Skin epidermis (tissue), 12 donors: ENCODE measurements around the gene ADAMTS3.

Experiments
- H3K27ac ChIP-seq, 21 experiments: fragments of 200-600 bp; sonication (generic) in 11 of 21; one replicate each; pipeline ENCODE4 v1.5.0; 2020; ENCODE audit warnings: mild to moderate bottlenecking in 3 of 21, inconsistent platforms in 2 of 21, moderate library complexity in 2 of 21
- H3K4me3 ChIP-seq, 7 experiments: fragments of 200-600 bp; sonication (generic) in 2 of 7; one replicate each; pipeline ENCODE4 v1.5.0; 2020; ENCODE audit warnings: inconsistent platforms in 2 of 7, mild to moderate bottlenecking in 2 of 7, moderate library complexity in 1 of 7

ADAMTS3 gene

DNA sequence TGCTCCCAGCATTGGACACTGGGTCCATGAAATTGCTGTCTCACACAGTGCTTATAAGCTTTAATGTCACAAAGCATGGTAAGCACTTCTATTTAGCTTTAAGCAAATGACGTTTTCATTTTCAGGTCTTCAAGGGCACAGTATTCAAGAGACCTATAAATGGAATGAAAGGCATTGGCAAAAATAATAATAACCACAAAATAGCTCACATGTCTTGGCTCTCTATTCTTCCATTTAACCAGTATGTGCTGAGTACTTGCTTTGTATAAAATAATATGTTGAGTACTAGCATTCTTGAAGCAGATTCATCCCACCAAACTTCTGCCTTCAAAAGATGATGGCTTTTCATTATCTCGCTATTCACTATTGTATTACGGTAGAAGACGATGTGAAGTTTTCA lies 203.0 kb downstream of the ADAMTS3 start:
- H3K27ac ChIP-seq = peak overlapping the region in 1 of 21 experiments; percentile 14
- H3K4me3 ChIP-seq = no peak overlapping the region

GRCh38 chr4:72365016-72365415 lies 204.0 kb downstream of the ADAMTS3 start:
- H3K4me3 ChIP-seq = no peak overlapping the region
- no peak overlapping the region for H3K27ac ChIP-seq

- Histone ChIP-seq H3K4me3 (no peak overlapping the region), H3K27ac (no peak overlapping the region)
These were observed 208.9 kb downstream of the ADAMTS3 start for GRCh38 chr4:72360075-72360474.

GRCh38 chr4:72358483-72358882 lies 210.5 kb downstream of the ADAMTS3 start:
- Histone ChIP-seq H3K27ac (no peak overlapping the region), H3K4me3 (no peak overlapping the region)

DNA sequence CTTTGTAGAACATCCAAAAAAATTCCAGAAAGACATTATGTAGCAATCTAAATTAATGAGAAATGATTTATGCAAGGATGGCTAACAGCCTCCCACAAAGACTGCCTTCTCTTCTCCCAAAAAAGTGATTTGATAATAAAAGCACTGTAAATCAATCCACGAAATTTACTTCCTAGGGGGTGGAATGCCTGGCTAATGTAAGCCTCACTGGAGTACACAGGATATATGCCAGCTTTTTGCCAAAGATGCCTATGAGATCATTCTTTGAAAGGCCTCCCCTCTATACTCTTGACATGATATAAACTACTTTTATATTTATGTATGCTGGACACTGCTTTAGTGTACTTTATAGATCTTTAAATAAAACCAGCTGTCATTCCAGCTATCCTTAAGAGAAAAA lies 211.1 kb downstream of the ADAMTS3 start:
- no peak overlapping the region for H3K4me3 ChIP-seq
- no peak overlapping the region for H3K27ac ChIP-seq

- Histone ChIP-seq H3K27ac (no peak overlapping the region), H3K4me3 (no peak overlapping the region)
These were observed 216.3 kb downstream of the ADAMTS3 start for GRCh38 chr4:72352711-72353110.

DNA sequence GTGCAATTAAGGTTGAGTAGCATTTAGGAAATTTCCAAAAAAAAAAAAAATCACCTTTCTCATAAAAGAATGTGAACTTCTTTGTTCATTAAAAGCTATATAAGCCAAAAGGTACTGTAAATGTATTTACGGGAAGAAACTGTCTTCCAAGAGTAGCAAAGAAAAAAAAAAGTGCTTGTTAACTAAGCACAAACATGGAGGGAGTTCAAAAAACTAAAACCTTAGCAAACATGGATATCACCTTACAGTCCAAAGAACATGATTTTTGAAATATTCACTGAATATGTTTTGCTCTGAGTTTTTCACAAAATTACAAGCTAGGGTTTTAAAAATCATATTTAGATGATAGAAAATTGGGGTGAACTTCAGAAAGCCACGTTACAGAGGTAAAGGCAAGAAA lies 217.5 kb downstream of the ADAMTS3 start:
- no peak overlapping the region for H3K27ac ChIP-seq
- H3K4me3 ChIP-seq = no peak overlapping the region

GRCh38 chr4:72348701-72349100 lies 220.3 kb downstream of the ADAMTS3 start:
- Histone ChIP-seq H3K27ac (no peak overlapping the region), H3K4me3 (no peak overlapping the region)

- no peak overlapping the region for H3K4me3 ChIP-seq
- no peak overlapping the region for H3K27ac ChIP-seq
These were observed 224.6 kb downstream of the ADAMTS3 start for GRCh38 chr4:72344418-72344817.

DNA sequence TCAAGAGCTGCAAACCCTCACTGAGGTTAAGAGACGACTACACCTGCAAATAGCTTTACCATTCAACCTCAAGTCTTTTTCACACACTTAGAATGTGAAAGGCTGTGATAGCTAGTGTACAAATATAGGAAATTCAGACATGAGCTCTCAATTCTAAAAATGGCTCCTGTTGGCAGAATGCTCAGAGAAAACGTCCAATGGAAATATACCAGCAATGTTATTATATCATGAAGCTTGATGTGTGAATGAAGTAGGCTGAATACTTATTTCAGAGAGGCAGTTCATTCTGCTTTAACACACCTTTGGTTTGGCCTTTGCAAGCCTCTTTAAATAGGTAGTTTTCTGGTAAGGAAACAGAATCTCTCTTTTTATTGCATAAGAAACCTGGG lies 227.6 kb downstream of the ADAMTS3 start:
- Histone ChIP-seq H3K27ac (no peak overlapping the region), H3K4me3 (no peak overlapping the region)

- no peak overlapping the region for H3K27ac ChIP-seq
- no peak overlapping the region for H3K4me3 ChIP-seq
These were observed 228.1 kb downstream of the ADAMTS3 start for GRCh38 chr4:72340803-72341431.

- no peak overlapping the region for H3K27ac ChIP-seq
- H3K4me3 ChIP-seq = no peak overlapping the region
These were observed 231.0 kb downstream of the ADAMTS3 start for GRCh38 chr4:72338060-72338459.

GRCh38 chr4:72330381-72330780 lies 238.6 kb downstream of the ADAMTS3 start:
- H3K4me3 ChIP-seq = no peak overlapping the region
- no peak overlapping the region for H3K27ac ChIP-seq

DNA sequence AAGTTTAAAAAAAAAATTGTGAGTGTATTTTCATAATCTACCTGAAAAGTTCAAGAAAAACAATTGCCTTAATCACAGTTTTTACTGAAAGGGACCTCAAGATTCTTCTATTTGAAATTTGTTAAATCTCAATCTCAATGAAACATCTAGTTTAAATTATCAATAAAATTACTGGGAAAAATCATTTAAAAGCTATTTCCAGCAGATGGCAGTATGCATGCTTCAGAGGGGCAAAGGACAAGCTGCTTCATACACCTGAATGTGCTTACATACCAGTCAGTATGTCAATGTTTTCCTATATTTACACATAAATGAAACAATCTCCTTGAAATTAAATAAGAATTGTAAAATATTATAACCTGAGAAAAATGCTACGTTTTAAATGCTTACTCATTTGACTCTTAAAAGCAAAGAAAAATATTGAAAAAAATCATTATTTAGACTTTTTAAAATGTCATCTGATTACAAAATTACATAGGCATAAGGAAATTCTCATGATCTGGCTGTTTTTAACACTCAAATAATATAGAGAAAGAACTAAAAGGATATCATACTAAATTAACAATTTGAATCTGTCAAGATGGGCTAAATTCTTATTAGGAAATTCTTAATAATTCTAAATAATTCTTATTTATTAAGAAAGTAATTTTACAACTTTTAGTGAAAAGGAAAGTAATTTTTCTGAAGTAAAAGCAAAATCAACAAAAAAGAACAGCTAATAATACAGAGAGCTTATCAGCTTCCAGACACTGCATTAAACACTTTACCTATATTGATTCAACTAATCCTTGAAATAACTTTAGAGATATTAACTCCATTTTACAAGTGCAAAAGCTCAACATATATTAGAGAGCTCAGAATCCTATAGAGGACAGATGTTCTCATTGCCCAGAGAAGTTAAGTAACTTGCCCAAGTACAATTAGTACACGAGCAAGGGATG lies 242.1 kb downstream of the ADAMTS3 start:
- Histone ChIP-seq H3K27ac (no peak overlapping the region), H3K4me3 (no peak overlapping the region)

DNA sequence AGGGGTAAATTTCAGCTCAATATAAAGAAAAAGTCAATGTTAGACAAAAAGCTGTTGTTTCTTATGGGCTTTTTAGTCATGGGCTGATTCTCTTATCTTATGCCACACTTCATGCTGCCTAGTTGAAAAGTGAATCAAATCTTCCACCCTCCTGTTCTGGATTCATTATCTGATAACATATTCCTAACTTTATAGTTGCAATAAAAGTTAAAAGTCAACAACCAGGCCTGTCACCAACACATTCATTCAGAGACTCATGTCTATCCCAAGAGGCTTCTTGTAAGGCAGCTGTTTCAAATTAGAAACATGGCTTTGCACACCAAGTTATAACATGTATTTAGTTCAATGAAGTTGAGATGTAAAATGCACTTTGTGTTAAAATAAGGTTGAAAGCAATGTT lies 243.8 kb downstream of the ADAMTS3 start:
- no peak overlapping the region for H3K27ac ChIP-seq
- no peak overlapping the region for H3K4me3 ChIP-seq

- Histone ChIP-seq H3K4me3 (no peak overlapping the region), H3K27ac (no peak overlapping the region)
These were observed 245.8 kb downstream of the ADAMTS3 start for GRCh38 chr4:72323227-72323626.

DNA sequence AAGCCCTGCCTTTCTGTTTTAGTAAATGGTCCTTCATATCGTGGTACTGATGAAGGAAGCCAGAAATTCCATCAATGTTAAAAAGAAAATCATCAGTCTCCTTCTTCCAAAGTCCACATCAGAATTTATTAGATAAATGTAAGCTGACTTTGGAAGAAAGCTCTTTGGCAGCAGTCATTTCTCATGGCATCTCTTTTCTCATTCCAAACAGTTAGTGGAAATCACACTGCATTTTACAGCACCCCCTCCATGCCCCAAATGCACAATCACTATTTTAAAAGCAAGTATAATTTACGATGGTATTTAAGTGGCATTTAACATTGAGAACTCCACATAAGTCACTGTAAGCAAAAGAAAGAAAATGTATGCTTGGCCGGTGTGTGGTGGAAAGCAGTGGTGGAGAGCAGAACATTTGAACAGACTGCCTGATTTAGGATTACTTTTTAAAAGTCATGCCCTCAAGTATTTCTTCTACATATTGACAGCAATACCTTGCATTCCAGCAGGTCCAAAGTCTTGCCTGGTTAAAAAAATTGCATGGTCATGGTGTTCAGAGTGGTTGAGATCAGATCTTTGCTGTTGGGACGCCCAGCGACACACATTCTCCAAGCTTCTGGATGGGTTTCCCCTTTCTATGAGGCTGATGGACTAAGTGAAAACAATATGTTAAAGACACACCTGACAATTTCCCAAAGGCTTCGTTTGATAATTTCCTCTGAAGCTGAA lies 248.6 kb downstream of the ADAMTS3 start:
- Histone ChIP-seq H3K4me3 (no peak overlapping the region), H3K27ac (no peak overlapping the region)

DNA sequence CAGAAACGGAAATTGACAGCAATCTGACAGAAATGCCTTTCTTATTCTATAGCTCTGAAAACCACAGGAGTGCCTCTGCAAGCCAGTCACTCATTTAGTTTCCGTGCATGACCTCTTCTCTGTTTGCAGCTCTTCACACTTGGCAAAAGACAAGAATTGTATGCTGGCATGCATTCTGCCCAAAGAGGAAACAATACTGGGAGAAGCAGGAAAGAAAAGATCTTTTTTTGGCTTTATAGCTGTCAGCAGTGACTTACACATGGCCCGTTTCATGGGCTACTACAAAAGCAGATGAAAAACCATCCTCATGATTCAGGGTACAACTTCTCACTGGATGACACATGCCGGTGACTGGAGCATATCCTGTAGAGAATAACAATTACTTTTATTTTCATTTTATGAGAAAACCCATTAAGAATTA lies 249.4 kb downstream of the ADAMTS3 start:
- H3K27ac ChIP-seq = no peak overlapping the region

DNA sequence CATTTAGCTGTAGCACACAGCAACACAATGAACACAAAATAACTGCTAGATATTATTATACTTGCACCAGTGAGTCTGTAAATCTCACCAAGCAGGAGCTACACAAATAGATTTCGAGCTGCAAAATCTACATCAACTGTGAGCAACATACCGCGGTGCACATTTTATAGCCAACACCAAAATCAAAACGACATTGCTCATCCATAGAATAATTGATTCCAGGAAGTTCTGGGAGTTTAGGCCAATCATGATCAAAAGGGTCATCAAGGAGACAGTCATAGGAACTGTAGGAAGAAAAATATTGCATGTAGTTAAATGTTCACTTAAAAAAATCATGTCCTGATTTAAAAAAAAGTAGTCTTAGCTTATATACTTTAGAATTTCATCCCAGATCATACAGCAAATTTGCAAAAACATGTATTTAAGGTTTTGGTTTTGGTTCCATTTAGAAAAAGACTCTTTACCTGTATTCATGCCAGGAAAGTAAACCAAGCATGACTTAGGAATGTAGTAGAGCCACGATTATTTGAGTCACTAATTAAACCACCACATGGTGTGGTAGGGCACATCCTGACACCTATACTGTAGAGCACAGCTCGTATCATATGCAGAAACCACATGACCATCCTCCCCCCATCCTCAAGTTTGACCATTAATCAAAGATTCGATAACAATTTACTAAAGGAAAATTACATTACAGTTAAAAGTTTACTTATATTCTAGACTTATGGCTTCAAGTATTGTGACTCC lies 250.4 kb downstream of the ADAMTS3 start:
- Histone ChIP-seq H3K27ac (no peak overlapping the region), H3K4me3 (no peak overlapping the region)

More for the DNA sequence above, 249.4 kb downstream of the ADAMTS3 start:
- H3K4me3 ChIP-seq = no peak overlapping the region

DNA sequence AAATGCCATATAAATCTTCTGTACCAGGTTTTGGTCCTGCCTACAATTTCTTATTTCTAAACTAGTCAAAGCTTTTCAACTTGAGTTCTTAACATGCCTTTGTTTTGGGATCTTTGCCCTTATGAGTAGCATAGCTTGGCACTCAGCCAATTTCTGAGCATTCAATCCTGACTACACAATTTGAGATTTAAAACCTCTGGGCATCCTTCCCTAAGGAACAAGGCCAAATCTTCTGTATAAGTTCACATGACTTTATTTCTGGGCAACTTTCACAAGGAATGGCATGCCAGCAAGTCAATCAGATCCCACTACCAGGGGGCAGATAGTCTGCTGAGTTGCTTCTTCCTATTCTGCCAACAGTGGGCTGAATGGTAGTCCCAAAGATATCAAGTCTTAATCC lies 254.2 kb downstream of the ADAMTS3 start:
- no peak overlapping the region for H3K4me3 ChIP-seq
- no peak overlapping the region for H3K27ac ChIP-seq
